ENCODE measurements around the gene AQP3.

- TF ChIP-seq POLR2A (IDR thresholded peaks at IDR 0.05) (no peak), CTCF (IDR thresholded peaks at IDR 0.05) (no peak)
Measured at GRCh38 chr9:33443464-33444154, 3.8 kb downstream of the AQP3 start.
